Measurements from ENCODE around the gene ZMYND8. TPM values are rescaled to one million over a fixed set of nuclear protein-coding genes. Genes with fewer than 3 reads are reported as not detected.

Gene ZMYND8
- total RNA-seq, 3 donors from 2014 or later (not counting 1 experiment from before 2014, with no cell fraction given), result 57.6 to 72.6 (median 69.8) TPM

DNA sequence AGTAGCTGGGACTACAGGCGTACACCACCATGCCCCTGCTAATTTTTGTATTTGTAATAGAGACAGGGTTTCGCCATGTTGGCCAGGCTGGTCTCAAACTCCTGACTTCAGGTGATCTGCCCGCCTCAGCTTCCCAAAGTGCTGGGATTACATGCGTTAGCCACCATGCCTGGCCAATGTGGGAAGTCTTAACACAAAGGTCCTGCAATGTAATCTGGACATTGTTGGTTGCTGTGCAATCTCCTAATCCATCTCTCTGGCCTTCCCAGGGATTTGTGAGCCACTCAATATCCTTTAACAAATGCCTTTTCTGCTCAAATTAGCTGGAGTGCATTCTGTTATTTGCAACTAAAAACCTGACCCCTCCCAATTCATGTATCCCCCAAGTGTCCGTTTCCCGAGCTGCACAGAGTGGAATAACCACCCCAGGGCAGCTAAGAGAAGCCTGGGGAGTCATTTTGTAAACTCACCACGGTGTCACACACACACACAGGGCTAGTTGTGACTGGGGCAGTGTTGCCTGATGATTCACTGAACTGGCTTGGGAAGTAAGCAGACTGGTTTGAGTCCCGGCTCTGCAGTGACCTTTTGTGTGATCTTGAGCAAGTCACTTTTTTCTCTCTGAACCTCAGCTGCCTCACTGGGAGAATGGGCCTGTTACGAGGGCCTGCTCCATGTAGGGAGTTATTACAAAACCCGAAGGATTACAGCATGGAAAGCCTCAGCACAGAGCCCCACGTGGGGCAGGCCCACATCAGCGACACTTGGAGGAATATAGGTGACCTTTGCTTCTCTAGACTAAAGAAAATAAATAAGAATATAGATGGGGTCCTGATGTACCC, 152.3 kb downstream of the ZMYND8 start:
- Histone ChIP-seq H3K4me3 (ENCODE audit: low read length) (no peak overlapping the region), H3K36me3 (ENCODE audit: control insufficient read depth, insufficient read depth, low read length) (peaks cover 6% of the 10 kb centered on the region), H3K27ac (ENCODE audit: low read length) (no peak overlapping the region), H3K4me1 (ENCODE audit: control insufficient read depth, insufficient read depth, low read length) (no peaks in the 10 kb centered on the region), H3K9me3 (ENCODE audit: control insufficient read depth, insufficient read depth, low read length) (no peaks in the 10 kb centered on the region), H3K27me3 (ENCODE audit: control insufficient read depth, insufficient read depth, low read length) (no peaks in the 10 kb centered on the region)
- no peak overlapping the region for H3K27ac Mint-ChIP-seq
- no peak overlapping the region for H3K4me3 Mint-ChIP-seq
- WGBS (ENCODE audit: insufficient coverage), result 96% methylated on average over 12 of the region's 12 CpGs
- no peak for DNase-seq
- TF ChIP-seq, protein P1, sequence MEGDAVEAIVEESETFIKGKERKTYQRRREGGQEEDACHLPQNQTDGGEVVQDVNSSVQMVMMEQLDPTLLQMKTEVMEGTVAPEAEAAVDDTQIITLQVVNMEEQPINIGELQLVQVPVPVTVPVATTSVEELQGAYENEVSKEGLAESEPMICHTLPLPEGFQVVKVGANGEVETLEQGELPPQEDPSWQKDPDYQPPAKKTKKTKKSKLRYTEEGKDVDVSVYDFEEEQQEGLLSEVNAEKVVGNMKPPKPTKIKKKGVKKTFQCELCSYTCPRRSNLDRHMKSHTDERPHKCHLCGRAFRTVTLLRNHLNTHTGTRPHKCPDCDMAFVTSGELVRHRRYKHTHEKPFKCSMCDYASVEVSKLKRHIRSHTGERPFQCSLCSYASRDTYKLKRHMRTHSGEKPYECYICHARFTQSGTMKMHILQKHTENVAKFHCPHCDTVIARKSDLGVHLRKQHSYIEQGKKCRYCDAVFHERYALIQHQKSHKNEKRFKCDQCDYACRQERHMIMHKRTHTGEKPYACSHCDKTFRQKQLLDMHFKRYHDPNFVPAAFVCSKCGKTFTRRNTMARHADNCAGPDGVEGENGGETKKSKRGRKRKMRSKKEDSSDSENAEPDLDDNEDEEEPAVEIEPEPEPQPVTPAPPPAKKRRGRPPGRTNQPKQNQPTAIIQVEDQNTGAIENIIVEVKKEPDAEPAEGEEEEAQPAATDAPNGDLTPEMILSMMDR (IDR thresholded peaks at IDR 0.05), result no peak
- intact Hi-C loops (cut with micrococcal nuclease), result no loop called here
- H3K9me3 Mint-ChIP-seq, result no peaks in the 10 kb centered on the region
- H3K4me1 Mint-ChIP-seq, result no peaks in the 10 kb centered on the region
- H3K36me3 Mint-ChIP-seq, result no peaks in the 10 kb centered on the region
- H3K27me3 Mint-ChIP-seq (ENCODE audit: low read depth in 2 of 2), result no peaks in the 10 kb centered on the region
- no peak for ATAC-seq

- intact Hi-C loops (cut with micrococcal nuclease), result no loop called here
- H3K27ac Mint-ChIP-seq, result no peak overlapping the region
- H3K9me3 Mint-ChIP-seq, result no peaks in the 10 kb centered on the region
- 93% methylated on average over 10 of the region's 10 CpGs for WGBS (ENCODE audit: insufficient coverage)
- H3K27me3 Mint-ChIP-seq (ENCODE audit: low read depth in 2 of 2), result no peaks in the 10 kb centered on the region
- DNase-seq (no peak), ATAC-seq (no peak)
- TF ChIP-seq, protein P1 (IDR thresholded peaks at IDR 0.05), result no peak
- Histone ChIP-seq H3K4me3 (ENCODE audit: low read length) (no peak overlapping the region), H3K36me3 (ENCODE audit: control insufficient read depth, insufficient read depth, low read length) (no peaks in the 10 kb centered on the region), H3K27ac (ENCODE audit: low read length) (no peak overlapping the region), H3K27me3 (ENCODE audit: control insufficient read depth, insufficient read depth, low read length) (no peaks in the 10 kb centered on the region), H3K9me3 (ENCODE audit: control insufficient read depth, insufficient read depth, low read length) (no peaks in the 10 kb centered on the region), H3K4me1 (ENCODE audit: control insufficient read depth, insufficient read depth, low read length) (no peaks in the 10 kb centered on the region)
- no peaks in the 10 kb centered on the region for H3K36me3 Mint-ChIP-seq
- H3K4me1 Mint-ChIP-seq, result no peaks in the 10 kb centered on the region
- H3K4me3 Mint-ChIP-seq, result no peak overlapping the region
These were observed 153.5 kb downstream of the ZMYND8 start for GRCh38 chr20:47202733-47203667.

DNA sequence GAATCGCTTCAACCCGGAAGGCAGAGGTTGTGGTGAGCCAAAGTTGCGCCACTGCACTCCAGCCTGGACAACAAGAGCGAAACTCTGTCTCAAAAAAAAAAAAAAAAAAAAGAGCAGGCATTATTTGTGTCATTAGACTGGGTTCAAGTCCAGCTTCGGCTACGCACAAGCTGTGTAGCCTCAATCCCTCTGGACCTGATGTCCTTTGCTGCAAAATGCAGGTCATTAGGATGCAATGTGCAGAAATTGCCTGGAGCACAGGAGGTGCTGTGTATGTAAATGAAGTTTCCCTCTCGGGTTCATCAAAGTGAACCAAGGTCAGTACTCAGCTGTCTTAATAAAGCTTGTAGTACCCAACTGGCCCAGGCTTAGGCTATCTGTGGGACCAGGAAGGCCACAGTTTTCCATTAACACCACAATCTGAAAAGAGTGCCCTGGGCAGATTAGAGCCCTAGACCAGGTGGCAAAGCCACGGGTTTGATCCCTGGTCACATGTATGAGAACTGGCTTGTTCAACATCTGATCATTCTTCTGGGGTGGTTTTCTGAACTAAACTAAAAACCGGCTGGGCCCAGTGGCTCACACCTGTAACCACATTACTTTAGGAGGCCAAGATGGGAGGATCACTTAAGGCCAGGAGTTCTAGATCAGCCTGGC, 155.3 kb downstream of the ZMYND8 start:
- 84% methylated on average over 9 of the region's 9 CpGs for WGBS (ENCODE audit: insufficient coverage)
- Histone ChIP-seq H3K27me3 (ENCODE audit: control insufficient read depth, insufficient read depth, low read length) (no peaks in the 10 kb centered on the region), H3K36me3 (ENCODE audit: control insufficient read depth, insufficient read depth, low read length) (no peaks in the 10 kb centered on the region), H3K4me3 (ENCODE audit: low read length) (no peak overlapping the region), H3K27ac (ENCODE audit: low read length) (no peak overlapping the region), H3K4me1 (ENCODE audit: control insufficient read depth, insufficient read depth, low read length) (peaks cover 4% of the 10 kb centered on the region), H3K9me3 (ENCODE audit: control insufficient read depth, insufficient read depth, low read length) (no peaks in the 10 kb centered on the region)
- TF ChIP-seq, protein P1 (IDR thresholded peaks at IDR 0.05), result no peak
- H3K27ac Mint-ChIP-seq, result no peak overlapping the region
- intact Hi-C loops (cut with micrococcal nuclease), result no loop called here
- H3K36me3 Mint-ChIP-seq, result no peaks in the 10 kb centered on the region
- DNase-seq (no peak), ATAC-seq (no peak)
- H3K4me3 Mint-ChIP-seq, result no peak overlapping the region
- peaks cover 5% of the 10 kb centered on the region in 2 donors for H3K4me1 Mint-ChIP-seq
- no peaks in the 10 kb centered on the region for H3K27me3 Mint-ChIP-seq (ENCODE audit: low read depth in 2 of 2)
- H3K9me3 Mint-ChIP-seq, result no peaks in the 10 kb centered on the region
